Gastroesophageal sphincter (tissue), 3 donors: Measurements from ENCODE around the gene GRIK3.

ENCODE experiments used
- EP300 ChIP-seq: sonication (generic); formaldehyde crosslinking; IDR thresholded peaks from one replicate; pipeline ENCODE4 v1.6.1; 2017; ENCODE audit warnings: antibody characterized with exemption, mild to moderate bottlenecking
- POLR2A ChIP-seq, 2 donors: fragments of 450-650 bp; IDR thresholded peaks; one replicate each; pipeline ENCODE4 v1.6.1; 2017; ENCODE audit warnings: antibody characterized with exemption in 2 of 2, mild to moderate bottlenecking in 2 of 2, moderate library complexity in 1 of 2
- POLR2AphosphoS5 ChIP-seq: sonication (generic); formaldehyde crosslinking; IDR thresholded peaks from one replicate; pipeline ENCODE4 v1.6.1; 2017; ENCODE audit warnings: antibody characterized with exemption
- TF ChIP-seq, protein P1 (sequence below), 4 experiments: fragments of 200-600 bp in 2 of 4; fragments of 450-650 bp in 2 of 4; sonication (generic) in 1 of 4; IDR thresholded peaks; one replicate each; pipeline ENCODE4 v1.5.1; 2017 to 2019; ENCODE audit warnings: antibody characterized with exemption in 4 of 4, mild to moderate bottlenecking in 2 of 4, moderate library complexity in 2 of 4

DNA sequence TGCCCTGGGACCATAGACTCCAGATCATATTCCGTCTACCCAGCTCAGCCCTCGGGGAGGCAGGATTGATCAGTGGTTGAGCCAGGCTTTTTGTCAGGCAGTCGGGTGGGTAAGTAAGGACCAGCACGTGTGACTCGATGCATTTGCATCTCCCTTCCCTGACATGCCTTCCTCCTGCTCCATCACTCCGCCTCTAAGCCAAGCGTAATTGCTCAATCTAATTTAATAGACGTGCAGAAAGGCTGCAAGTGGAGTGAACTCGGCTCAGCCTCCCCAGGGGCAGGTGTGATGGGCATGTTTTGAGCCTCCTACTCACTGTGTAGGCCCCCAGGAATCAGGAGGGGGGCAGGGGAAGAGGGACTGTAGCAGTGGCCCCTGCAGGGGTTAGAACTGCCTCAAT is 34.6 kb upstream of the GRIK3 start:
- TF ChIP-seq POLR2AphosphoS5 (no peak), POLR2A (IDR thresholded peaks at IDR 0.05) (no peak), EP300 (no peak)
- TF ChIP-seq, protein P1, sequence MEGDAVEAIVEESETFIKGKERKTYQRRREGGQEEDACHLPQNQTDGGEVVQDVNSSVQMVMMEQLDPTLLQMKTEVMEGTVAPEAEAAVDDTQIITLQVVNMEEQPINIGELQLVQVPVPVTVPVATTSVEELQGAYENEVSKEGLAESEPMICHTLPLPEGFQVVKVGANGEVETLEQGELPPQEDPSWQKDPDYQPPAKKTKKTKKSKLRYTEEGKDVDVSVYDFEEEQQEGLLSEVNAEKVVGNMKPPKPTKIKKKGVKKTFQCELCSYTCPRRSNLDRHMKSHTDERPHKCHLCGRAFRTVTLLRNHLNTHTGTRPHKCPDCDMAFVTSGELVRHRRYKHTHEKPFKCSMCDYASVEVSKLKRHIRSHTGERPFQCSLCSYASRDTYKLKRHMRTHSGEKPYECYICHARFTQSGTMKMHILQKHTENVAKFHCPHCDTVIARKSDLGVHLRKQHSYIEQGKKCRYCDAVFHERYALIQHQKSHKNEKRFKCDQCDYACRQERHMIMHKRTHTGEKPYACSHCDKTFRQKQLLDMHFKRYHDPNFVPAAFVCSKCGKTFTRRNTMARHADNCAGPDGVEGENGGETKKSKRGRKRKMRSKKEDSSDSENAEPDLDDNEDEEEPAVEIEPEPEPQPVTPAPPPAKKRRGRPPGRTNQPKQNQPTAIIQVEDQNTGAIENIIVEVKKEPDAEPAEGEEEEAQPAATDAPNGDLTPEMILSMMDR (IDR thresholded peaks at IDR 0.05), result no peak
